Heart right ventricle (tissue), 16 donors: Measurements from ENCODE around the gene NRXN3. TPM values are rescaled to one million over a fixed set of nuclear protein-coding genes. Genes with fewer than 3 reads are reported as not detected.

Experiments
- ATAC-seq, 8 donors: fragments of 200-7000 bp; cut with Tn5 transposase; one replicate each; pipeline ENCODE4 v1.9.1; 2020; ENCODE audit warnings: mild to moderate bottlenecking in 8 of 8, moderate library complexity in 8 of 8, moderate number of reproducible peaks in 1 of 8
- DNase-seq, 2 donors: peaks; one replicate each; pipeline ENCODE4 v3.0.0-alpha.2; 2020
- H3K27ac ChIP-seq, 10 donors: fragments of 200-600 bp; sonication (generic) in 2 of 10; one replicate each; pipeline versions ENCODE4 v1.5.0 to v1.8.0; 2020 to 2022; ENCODE audit warnings: mild to moderate bottlenecking in 3 of 10
- H3K27me3 ChIP-seq, 7 donors: fragments of 200-600 bp; one replicate each; pipeline ENCODE4 v1.8.0; 2021 to 2022; ENCODE audit warnings: mild to moderate bottlenecking in 2 of 7
- H3K36me3 ChIP-seq, 9 donors: fragments of 200-600 bp; sonication (generic) in 1 of 9; one replicate each; pipeline versions ENCODE4 v1.5.0 to v1.8.0; 2020 to 2022; ENCODE audit warnings: mild to moderate bottlenecking in 2 of 9
- H3K4me1 ChIP-seq, 9 donors: fragments of 200-600 bp; sonication (generic) in 1 of 9; one replicate each; pipeline versions ENCODE4 v1.5.0 to v1.8.0; 2020 to 2022; ENCODE audit warnings: mild to moderate bottlenecking in 4 of 9
- H3K4me3 ChIP-seq, 10 donors: fragments of 200-600 bp; sonication (generic) in 2 of 10; one replicate each; pipeline versions ENCODE4 v1.5.0 to v1.8.0; 2020 to 2022; ENCODE audit warnings: mild to moderate bottlenecking in 7 of 10, moderate library complexity in 2 of 10
- H3K9me3 ChIP-seq, 11 donors: fragments of 200-600 bp in 10 of 11; sonication (generic) in 2 of 11; one replicate each; pipeline versions ENCODE4 v1.5.0 to v1.8.0; 2013 to 2022; ENCODE audit warnings: mild to moderate bottlenecking in 2 of 11, control low read depth in 1 of 11, moderate library complexity in 1 of 11
- WGBS, 2 donors: extraction: QIAGEN DNeasy Blood & Tissue Kit; methylation state at CpG; one replicate each; pipeline ENCODE4 v1.1.7; 2013; ENCODE audit warnings: inconsistent platforms in 1 of 2; 5-methylcytosine and 5-hydroxymethylcytosine counted together
- intact Hi-C, 10 donors: fragments of 100-400 bp; cut with DNase I; formaldehyde crosslinking; loops; one replicate each; pipeline versions ENCODE4 v1.11.1 to v1.14.2; 2022
- polyA plus RNA-seq, 2 donors: library from polyadenylated mRNA; stranded (reverse); fragments of 200-250 nt; gene quantifications; one replicate each; pipeline ENCODE4 v1.2.3, GENCODE V29; 2013
- total RNA-seq, 10 donors: library from RNA; stranded (reverse); fragmentation: NEBNext Ultra II Directional in 3 of 10; extraction: Animal tissue kit (Norgen Biotek cat#: 25700) in 3 of 10; gene quantifications; one replicate each; pipeline versions ENCODE4 v1.2.1 to v1.2.4, GENCODE V29; 2021 to 2023
- TF ChIP-seq, protein P1 (sequence below), 9 donors: fragments of 200-600 bp; sonication (generic) in 2 of 9; IDR thresholded peaks; one replicate each; pipeline versions ENCODE4 v1.5.0 to v1.8.0; 2021 to 2022; ENCODE audit warnings: antibody characterized with exemption in 9 of 9, mild to moderate bottlenecking in 5 of 9, moderate library complexity in 1 of 9
- donor health status: Arrhythmogenic right ventricular cardiomyopathy.
- donor health status: ischemic (EF 13 %, LVEDD 7.1; RV severe dilation, severe dysfunction).
- donor health status: healthy with polysubstance abuse.
- donor health status: DM: no; HTN: yes; CAD: no.
- donor health status: DM: no; HTN: no; CAD: no.
- donor health status: ischemic (EF 25% LVEDD 6.9; RV normal size, moderate dysfunction).
- donor health status: ischemic (EF 25% LVEDD 5.7; RV mildly dilated, moderate dysfunction).
- donor health status: healthy.
- donor health status: DM: yes; HTN: yes; CAD: no.
- donor health status: Ischemic cardiomyopathy.
- donor health status: ischemic (EF 35%, LVEDD 5.7; RV mildly dilated, moderate dysfunction).
- donor health status: nonischemic (EF 11% LVEDD 7.7; RV severe dilation, severe dysfunction).
- donor health status: DM: yes; HTN: yes; CAD: no.
- donor health status: PGD.
- donor health status: ischemic (EF 29% LVEDD 5.4; RV normal size, mild dysfunction).
- donor health status: nonischemic (EF 23%, LVEDD 6.1; RV moderate dilation, normal function).

NRXN3 gene
- total and polyA plus RNA-seq, 12 donors: 0.23 to 1.8 (median 0.87) TPM

DNA sequence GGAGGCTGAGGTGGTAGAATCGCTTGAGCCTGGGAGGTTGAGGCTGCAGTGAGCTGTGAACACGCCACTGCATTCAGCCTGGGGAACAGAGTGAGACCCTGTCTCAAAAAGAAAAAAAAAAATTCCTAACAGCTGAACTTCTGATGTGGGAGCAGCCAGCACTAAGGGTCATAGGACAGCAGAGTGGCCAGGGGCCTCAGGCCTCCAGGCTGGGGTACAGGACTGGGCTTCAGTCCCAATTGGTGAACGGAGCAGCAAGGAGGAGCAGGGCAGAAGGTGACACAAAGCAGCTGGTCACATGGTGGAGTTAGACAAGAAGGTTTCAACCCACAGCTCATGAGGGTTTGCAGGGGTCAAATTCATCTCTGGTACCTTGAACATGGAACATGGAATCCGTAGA, 40.8 kb upstream of the NRXN3 start:
- no peaks in the 10 kb centered on the region for H3K36me3 ChIP-seq
- no peak for DNase-seq
- no peak overlapping the region for H3K4me3 ChIP-seq
- no peaks in the 10 kb centered on the region for H3K9me3 ChIP-seq
- intact Hi-C loops: no loop called here
- no peak for ATAC-seq
- 69 to 83% methylated on average over 4 of the region's 4 CpGs for WGBS, 2 donors
- TF ChIP-seq, protein P1, sequence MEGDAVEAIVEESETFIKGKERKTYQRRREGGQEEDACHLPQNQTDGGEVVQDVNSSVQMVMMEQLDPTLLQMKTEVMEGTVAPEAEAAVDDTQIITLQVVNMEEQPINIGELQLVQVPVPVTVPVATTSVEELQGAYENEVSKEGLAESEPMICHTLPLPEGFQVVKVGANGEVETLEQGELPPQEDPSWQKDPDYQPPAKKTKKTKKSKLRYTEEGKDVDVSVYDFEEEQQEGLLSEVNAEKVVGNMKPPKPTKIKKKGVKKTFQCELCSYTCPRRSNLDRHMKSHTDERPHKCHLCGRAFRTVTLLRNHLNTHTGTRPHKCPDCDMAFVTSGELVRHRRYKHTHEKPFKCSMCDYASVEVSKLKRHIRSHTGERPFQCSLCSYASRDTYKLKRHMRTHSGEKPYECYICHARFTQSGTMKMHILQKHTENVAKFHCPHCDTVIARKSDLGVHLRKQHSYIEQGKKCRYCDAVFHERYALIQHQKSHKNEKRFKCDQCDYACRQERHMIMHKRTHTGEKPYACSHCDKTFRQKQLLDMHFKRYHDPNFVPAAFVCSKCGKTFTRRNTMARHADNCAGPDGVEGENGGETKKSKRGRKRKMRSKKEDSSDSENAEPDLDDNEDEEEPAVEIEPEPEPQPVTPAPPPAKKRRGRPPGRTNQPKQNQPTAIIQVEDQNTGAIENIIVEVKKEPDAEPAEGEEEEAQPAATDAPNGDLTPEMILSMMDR (IDR thresholded peaks at IDR 0.05): no peak
- H3K27ac ChIP-seq: no peak overlapping the region
- H3K4me1 ChIP-seq: no peaks in the 10 kb centered on the region
- peaks cover 0 to 11% (median 0%) of the 10 kb centered on the region in 7 donors for H3K27me3 ChIP-seq

DNA sequence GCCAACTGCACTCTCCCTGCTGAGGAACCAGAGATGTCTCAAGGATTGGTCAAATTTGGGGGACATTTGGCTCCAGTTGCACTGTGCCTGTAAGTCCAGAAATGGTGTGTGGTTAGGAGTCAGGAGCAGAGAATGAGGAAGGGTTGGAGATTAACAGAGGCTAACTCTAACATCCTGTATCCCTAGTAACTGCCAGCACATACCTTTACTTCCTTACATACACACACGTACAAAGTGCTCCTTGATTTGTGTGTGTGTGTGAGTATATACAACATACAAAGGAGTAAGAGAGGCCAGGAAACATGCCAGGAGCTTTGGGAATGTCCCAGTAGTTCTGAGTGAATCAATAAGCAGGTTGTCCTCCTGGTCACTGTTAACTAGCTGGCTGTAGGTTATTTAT, 39.8 kb upstream of the NRXN3 start:
- 73 to 85% methylated on average over 1 of the region's 1 CpG for WGBS, 2 donors
- TF ChIP-seq, protein P1 (IDR thresholded peaks at IDR 0.05): no peak

GRCh38 chr14:78131201-78131600, 39.0 kb upstream of the NRXN3 start:
- no peaks in the 10 kb centered on the region for H3K36me3 ChIP-seq
- no peak overlapping the region for H3K27ac ChIP-seq
- WGBS, 2 donors: 72 to 78% methylated on average over 4 of the region's 4 CpGs
- DNase-seq (no peak), ATAC-seq (no peak)
- intact Hi-C loops: no loop called here
- no peak overlapping the region for H3K4me3 ChIP-seq
- H3K9me3 ChIP-seq: no peaks in the 10 kb centered on the region
- no peaks in the 10 kb centered on the region for H3K4me1 ChIP-seq
- peaks cover 0 to 11% (median 0%) of the 10 kb centered on the region in 7 donors for H3K27me3 ChIP-seq
- TF ChIP-seq, protein P1 (IDR thresholded peaks at IDR 0.05): no peak

More for the DNA sequence above, 39.8 kb upstream of the NRXN3 start:
- Histone ChIP-seq H3K27me3 (peaks cover 0 to 11% (median 0%) of the 10 kb centered on the region in 7 donors), H3K4me1 (no peaks in the 10 kb centered on the region), H3K4me3 (no peak overlapping the region), H3K27ac (no peak overlapping the region), H3K9me3 (no peaks in the 10 kb centered on the region), H3K36me3 (no peaks in the 10 kb centered on the region)
- ATAC-seq (no peak), DNase-seq (no peak)
- intact Hi-C loops: no loop called here

DNA sequence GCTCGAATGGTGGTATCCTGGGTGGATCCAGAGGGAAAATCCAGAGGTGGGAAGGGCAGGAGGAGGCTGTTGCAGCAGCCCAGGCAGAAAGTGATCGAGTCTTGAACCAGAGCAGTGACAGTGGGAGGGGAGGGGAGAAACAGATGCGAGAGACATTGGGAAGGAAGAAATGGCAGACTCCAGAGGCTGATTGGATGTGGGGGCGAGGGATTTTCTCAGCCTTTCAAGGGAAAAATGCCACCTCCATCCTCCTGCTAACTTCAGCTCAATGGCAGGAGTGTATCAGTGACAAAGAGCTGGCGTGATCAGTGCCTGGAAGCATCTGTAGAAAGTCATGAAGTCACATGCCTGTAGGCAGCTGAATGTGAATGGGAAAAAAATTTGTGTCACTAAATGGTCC, 38.6 kb upstream of the NRXN3 start:
- Histone ChIP-seq H3K27ac (no peak overlapping the region), H3K9me3 (no peaks in the 10 kb centered on the region), H3K4me1 (no peaks in the 10 kb centered on the region), H3K4me3 (no peak overlapping the region), H3K27me3 (peaks cover 0 to 11% (median 0%) of the 10 kb centered on the region in 7 donors), H3K36me3 (no peaks in the 10 kb centered on the region)
- intact Hi-C loops: no loop called here
- DNase-seq (no peak), ATAC-seq (no peak)
- TF ChIP-seq, protein P1 (IDR thresholded peaks at IDR 0.05): no peak
- 71 to 75% methylated on average over 5 of the region's 5 CpGs for WGBS, 2 donors
